ENCODE results near the gene DDI1. TPM values are rescaled to one million over a fixed set of nuclear protein-coding genes. Genes with fewer than 3 reads are reported as not detected.

The DDI1 gene
- total RNA-seq, 1 donor from 2014 or later: not detected

- no peaks in the 10 kb centered on the region for H3K4me1 ChIP-seq
- ATAC-seq (no peak), DNase-seq (no peak)
- H3K27ac ChIP-seq: no peak overlapping the region
- intact Hi-C loops (cut with DNase I): no loop called here
- no peaks in the 10 kb centered on the region for H3K9me3 ChIP-seq
- no peak for TF ChIP-seq CTCF (IDR thresholded peaks at IDR 0.05)
- no peak overlapping the region for H3K4me3 ChIP-seq
- no peaks in the 10 kb centered on the region for H3K27me3 ChIP-seq (ENCODE audit: low read depth)
- no peaks in the 10 kb centered on the region for H3K36me3 ChIP-seq
Observed at GRCh38 chr11:104015649-104016415, 20.6 kb upstream of the DDI1 start.

- H3K4me1 ChIP-seq: no peaks in the 10 kb centered on the region
- no peak overlapping the region for H3K27ac ChIP-seq
- no peaks in the 10 kb centered on the region for H3K36me3 ChIP-seq
- ATAC-seq: no peak
- no peak for DNase-seq
- intact Hi-C loops (cut with DNase I): no loop called here
- TF ChIP-seq CTCF (IDR thresholded peaks at IDR 0.05): no peak
- no peaks in the 10 kb centered on the region for H3K9me3 ChIP-seq
- no peaks in the 10 kb centered on the region for H3K27me3 ChIP-seq (ENCODE audit: low read depth)
- H3K4me3 ChIP-seq: no peak overlapping the region
Observed at GRCh38 chr11:104024572-104024971, 11.9 kb upstream of the DDI1 start.

- no peaks in the 10 kb centered on the region for H3K9me3 ChIP-seq
- H3K4me3 ChIP-seq: no peak overlapping the region
- DNase-seq: no peak
- no peak overlapping the region for H3K27ac ChIP-seq
- intact Hi-C loops (cut with DNase I): no loop called here
- no peaks in the 10 kb centered on the region for H3K27me3 ChIP-seq (ENCODE audit: low read depth)
- no peaks in the 10 kb centered on the region for H3K4me1 ChIP-seq
- no peaks in the 10 kb centered on the region for H3K36me3 ChIP-seq
- no peak for ATAC-seq
- TF ChIP-seq CTCF (IDR thresholded peaks at IDR 0.05): no peak
Observed at GRCh38 chr11:104028476-104029263, 7.8 kb upstream of the DDI1 start.

GRCh38 chr11:104033134-104033533 lies 3.3 kb upstream of the DDI1 start:
- Histone ChIP-seq H3K36me3 (no peaks in the 10 kb centered on the region), H3K27me3 (ENCODE audit: low read depth) (no peaks in the 10 kb centered on the region), H3K27ac (no peak overlapping the region), H3K4me3 (no peak overlapping the region), H3K9me3 (no peaks in the 10 kb centered on the region), H3K4me1 (no peaks in the 10 kb centered on the region)
- intact Hi-C loops (cut with DNase I): no loop called here
- ATAC-seq: no peak
- no peak for TF ChIP-seq CTCF (IDR thresholded peaks at IDR 0.05)
- no peak for DNase-seq

- H3K4me1 ChIP-seq: no peaks in the 10 kb centered on the region
- intact Hi-C loops (cut with DNase I): no loop called here
- no peak for TF ChIP-seq CTCF (IDR thresholded peaks at IDR 0.05)
- no peak for DNase-seq
- H3K36me3 ChIP-seq: no peaks in the 10 kb centered on the region
- H3K4me3 ChIP-seq: no peak overlapping the region
- H3K9me3 ChIP-seq: no peaks in the 10 kb centered on the region
- no peak overlapping the region for H3K27ac ChIP-seq
- H3K27me3 ChIP-seq (ENCODE audit: low read depth): no peaks in the 10 kb centered on the region
- ATAC-seq: no peak
Observed at GRCh38 chr11:104033561-104033960, 2.9 kb upstream of the DDI1 start.

Measured in lower lobe of right lung (tissue), 2 donors.